Stimulated activated CD4-positive, alpha-beta T cell treated with anti-CD3 and anti-CD28 coated beads, TNF-alpha, amount 100 ng/mL, for 48 hours (primary cell): Measurements from ENCODE around the gene CNTNAP4.

Experiments used
- DNase-seq, 3 donors: peaks; one replicate each; pipeline ENCODE4 v3.0.0-alpha.2; 2020; ENCODE audit warnings: low read depth in 3 of 3

The CNTNAP4 gene

DNA sequence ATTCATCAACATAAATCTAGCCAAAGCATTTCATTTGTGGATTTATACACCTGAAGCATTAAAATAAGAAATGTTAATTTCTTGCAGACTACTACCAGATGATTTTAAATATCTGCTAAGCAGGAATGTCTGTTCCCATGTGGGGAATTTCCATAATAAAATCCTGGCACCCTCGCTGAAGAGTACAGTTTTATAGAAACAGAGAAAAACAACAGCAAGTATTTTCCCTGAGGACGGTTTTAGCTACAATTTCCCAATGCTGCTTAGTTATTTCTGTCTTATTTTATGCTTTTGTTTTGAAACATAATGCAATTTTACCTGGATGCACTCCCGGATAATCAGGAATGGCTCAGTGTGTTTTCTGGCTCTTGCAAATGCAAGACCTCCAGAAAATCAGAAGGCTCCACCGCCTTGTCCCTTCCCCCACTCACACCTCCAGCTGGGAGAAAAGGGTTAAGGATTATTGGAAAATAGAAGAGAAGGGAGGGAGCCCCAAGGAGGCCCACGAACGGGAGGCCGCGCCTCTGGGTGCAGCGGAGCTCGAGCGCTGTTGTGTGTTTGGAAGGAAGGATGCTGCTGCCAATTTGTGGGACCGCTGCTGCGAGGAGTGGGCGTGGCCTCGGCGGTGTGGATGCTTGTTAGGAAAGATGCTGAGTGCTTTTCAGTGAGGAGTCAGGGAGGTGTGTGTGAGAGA, at the start of gene CNTNAP4:
CNTNAP4 (plus strand) TSS at position 657 of the 694 bp plus-strand sequence. CDS start 262 bp downstream, outside the sequence.
- no peak for DNase-seq

- no peak for DNase-seq
These were observed 48.6 kb upstream of the CNTNAP4 start for GRCh38 chr16:76228546-76229146.

DNA sequence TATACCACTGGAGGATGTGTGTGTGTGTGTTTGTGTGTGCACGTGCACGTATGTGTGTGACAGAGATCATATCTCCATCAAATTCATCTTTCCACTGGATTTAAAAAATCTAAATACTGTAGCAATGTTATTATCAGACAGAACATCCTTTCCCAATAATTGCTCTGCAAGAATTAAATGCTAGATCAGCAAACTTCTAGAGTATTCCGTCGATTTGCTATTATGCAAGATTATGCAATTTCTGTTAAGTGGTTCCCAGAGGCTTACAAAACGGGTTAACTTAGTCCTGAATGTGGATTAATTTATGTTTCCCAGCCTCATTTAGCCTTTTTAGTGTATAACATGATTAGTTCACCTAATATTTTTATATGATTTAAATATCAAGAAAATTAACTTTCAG, 44.5 kb upstream of the CNTNAP4 start:
- DNase-seq: no peak

DNA sequence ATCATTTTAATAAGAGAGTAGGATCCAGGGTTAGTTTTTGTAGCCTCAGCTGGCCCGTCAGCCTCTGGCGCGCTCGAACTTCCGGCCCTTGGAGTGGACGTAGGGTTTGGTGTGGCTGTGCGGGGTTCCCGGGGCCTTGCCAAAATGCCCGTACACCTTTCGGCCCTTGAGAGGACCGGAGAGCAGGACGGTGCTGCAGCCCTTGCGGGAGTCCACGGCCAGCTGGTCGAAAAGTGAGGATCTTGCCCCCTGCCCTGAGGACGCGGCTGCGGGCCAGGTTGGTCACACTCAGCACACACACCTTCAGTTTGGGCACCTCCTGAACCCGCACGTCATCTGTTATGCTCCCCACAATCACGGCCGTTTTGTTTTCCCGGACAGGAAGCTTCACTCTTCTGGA, 42.2 kb upstream of the CNTNAP4 start:
- DNase-seq: no peak

- DNase-seq: no peak
These were observed 41.8 kb upstream of the CNTNAP4 start for GRCh38 chr16:76235426-76235825.

- DNase-seq: no peak
These were observed 39.7 kb upstream of the CNTNAP4 start for GRCh38 chr16:76237471-76237870.

DNA sequence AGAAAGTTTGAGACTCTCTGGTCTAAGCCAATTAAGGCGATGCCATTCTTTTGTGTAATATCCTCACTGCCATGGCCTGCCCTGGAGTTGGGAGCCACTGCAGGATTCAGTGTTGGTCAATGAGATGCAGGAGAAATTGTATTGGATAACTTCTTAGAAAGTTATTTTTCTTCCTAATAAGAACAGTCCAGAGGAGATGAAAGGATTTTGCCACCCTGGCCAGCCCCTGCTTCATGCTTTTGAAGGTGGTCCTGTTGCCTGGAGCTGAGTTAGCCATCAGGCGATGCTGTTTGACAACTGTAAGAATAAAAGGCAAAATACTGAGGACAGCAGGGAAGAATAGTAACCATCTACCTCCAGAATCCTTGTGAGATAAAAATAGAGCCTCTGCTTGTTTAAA, 35.4 kb upstream of the CNTNAP4 start:
- DNase-seq: no peak

- DNase-seq: no peak
These were observed 33.6 kb upstream of the CNTNAP4 start for GRCh38 chr16:76243620-76244019.

- no peak for DNase-seq
These were observed 30.6 kb upstream of the CNTNAP4 start for GRCh38 chr16:76246587-76246986.

DNA sequence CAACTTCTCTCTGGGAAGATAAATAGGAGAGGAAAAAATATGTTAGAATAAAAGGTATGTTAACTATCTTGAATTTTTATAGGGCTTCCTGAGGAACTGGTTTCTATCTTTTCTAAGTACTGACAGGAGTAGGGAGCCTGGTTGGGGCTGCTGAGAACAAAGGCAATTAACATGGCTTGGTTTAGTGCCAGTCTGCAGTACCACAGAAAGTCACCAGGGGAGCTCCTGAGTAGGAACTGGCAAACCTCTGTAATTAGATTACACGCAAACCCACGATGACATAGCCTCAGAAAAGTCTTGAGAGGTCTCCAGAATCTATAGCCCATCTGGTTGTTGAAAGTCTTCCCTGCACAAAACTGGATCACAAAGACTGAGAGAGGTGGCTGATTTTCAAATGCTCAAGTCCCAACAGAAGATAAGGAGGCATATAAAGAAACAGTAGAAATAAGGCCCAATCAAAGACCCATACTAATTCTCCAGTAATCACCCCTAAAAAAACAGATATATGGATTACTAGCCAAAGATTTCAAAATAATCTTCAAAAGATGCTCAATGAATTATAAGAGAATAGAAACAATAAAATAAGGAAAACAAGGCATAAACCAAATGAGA, 11.7 kb upstream of the CNTNAP4 start:
- DNase-seq: peak in 1 of 3 donors; percentile 1

DNA sequence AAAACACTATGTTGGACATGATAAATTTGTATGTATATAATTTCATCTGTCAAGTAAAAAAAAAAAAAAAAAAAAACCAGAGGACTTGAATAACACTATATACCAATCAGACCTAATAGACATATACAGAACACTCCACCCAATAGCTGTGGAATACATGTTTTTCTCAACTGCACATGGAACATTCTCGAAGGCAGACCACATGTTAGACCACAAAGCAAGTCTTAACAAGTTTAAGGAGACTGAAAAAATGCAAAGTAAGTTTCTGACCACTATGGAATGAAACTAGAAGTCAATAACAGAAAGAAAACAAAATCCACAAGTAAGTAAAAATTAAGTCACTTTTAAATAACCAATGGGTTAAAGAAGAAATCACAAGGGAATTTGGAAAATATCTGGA, 8.4 kb upstream of the CNTNAP4 start:
- DNase-seq: no peak

DNA sequence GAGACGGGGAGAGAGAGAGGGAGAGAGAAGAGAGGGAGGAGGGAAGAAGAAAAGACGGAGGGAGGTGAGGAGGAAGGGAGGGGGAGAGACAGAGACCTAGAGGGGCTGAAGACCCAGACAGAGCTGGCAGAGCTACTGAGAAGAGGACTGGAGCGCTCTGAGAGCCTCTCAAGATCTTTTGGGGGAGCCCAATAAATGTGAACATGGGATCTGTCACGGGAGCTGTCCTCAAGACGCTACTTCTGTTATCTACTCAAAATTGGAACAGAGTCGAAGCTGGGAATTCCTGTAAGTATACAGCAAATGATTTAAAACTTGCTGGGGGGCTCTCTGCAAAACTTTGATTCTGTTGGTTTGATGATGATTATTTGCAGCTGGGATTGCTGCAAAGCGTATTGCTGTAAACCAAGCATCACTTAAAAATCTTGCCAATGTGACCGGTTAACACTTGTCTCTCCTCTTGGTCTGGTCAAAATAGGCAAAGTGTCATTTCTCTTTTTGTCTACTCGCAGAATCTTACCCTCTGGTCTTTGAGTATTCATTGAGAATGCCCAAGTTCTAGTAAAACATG, 344 bp downstream of the CNTNAP4 start:
- DNase-seq: no peak

- no peak for DNase-seq
These were observed 885 bp downstream of the CNTNAP4 start for GRCh38 chr16:76278086-76278485.

DNA sequence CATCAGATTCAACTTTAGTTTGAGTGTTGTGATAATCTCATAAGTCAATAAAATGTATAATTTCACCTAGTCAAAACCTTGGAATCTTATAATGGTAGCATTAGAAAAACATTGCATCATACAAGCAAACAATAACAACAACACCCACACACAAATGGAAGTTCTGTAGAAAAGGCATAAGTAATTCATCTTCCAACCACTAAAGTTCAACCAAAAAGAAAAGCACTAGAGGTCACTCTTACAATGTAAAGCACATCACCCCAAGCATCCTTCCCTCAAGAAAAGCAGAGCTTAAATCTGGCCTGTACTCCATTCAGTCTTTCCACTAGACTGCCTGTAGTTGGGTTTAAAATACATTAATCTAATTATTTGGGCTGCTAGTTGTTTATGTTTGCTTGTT, 1.8 kb downstream of the CNTNAP4 start:
- DNase-seq: no peak

DNA sequence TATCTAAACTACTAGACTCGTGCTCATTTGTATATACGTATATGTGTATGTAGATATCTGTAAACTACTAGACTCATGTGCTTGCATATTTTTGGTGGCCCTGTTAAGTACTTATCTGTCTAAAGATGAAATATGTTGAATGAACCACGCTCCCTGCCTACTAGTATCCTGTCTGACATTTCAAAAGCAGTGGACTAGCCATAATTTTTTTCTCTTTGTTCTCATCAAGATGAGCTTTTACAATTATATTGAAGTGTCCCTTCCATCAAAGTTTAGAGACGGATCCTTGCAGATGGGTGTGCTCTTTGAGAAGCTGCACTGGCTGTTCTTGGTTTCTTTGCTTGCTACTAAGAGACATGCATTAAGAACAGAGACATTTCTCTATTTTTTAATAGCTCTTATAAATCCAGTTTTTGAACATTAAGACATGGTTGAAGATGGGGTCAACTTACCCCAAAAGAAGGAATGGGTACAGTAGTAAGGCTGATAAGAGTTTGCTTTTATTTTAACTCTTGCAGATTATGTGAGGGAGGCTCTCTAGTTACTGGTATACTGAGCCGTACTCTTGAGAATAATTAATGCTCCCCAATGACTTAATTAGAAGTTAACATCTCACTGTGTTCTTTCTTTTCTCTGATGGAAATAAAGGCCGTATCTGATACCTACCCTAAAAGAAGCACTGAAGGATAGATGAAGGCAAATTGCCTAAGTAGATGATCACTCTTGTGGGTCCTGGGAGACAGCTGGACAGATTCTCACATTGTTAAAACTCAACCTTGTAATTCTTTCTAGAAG, 3.4 kb downstream of the CNTNAP4 start:
- DNase-seq: no peak

GRCh38 chr16:76287466-76287865, 10.3 kb downstream of the CNTNAP4 start:
- no peak for DNase-seq

- no peak for DNase-seq
These were observed 15.0 kb downstream of the CNTNAP4 start for GRCh38 chr16:76292218-76292617.

DNA sequence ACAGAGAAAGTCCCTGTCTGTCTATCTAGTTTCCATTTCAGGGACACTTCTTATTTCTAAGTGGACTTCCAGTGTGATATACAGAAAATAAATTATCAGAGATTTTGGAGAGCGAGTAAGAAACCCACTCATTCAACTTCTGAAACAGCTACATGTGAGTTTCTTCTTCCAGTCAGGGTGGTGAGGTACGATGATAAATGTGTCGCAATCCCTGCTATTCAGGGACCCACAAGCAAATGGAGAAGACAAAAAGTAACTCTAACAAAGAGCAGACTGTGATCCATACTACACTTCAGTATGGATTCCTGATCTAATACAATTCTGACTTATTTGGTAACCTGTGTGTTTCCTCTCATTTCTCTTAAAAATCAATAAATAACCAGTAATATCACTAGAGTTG, 16.8 kb downstream of the CNTNAP4 start:
- no peak for DNase-seq

GRCh38 chr16:76294396-76295214, 17.4 kb downstream of the CNTNAP4 start:
- no peak for DNase-seq

GRCh38 chr16:76297941-76298340, 20.7 kb downstream of the CNTNAP4 start:
- no peak for DNase-seq

- no peak for DNase-seq
These were observed 26.6 kb downstream of the CNTNAP4 start for GRCh38 chr16:76303637-76304314.
